ENCODE data around the gene NTRK2. TPM values are rescaled to one million over a fixed set of nuclear protein-coding genes. Genes with fewer than 3 reads are reported as not detected.

NTRK2 gene
- total and polyA plus RNA-seq, 2 experiments from 2014 or later, result 0.03 TPM; not detected in 1

GRCh38 chr9:84988621-84989020, 319.1 kb downstream of the NTRK2 start:
- no peaks in the 10 kb centered on the region for H3F3A ChIP-seq (replicated peaks; ENCODE audit: low read depth)

More at GRCh38 chr9:84988621-84989020, 319.1 kb downstream of the NTRK2 start:
- Mint-ChIP-seq H3K27ac (no peak overlapping the region), H3K4me1 (no peaks in the 10 kb centered on the region), H3K4me3 (no peak overlapping the region), H3K36me3 (ENCODE audit: low read depth) (no peaks in the 10 kb centered on the region), H3K9me3 (no peaks in the 10 kb centered on the region), H3K27me3 (ENCODE audit: insufficient read depth, low read depth, poor library complexity) (peaks cover 2% of the 10 kb centered on the region)
- Histone ChIP-seq H3K27ac (ENCODE audit: low read depth) (no peak overlapping the region), H3K4me2 (no peak overlapping the region), H3K27me3 (ENCODE audit: insufficient read depth) (no peaks in the 10 kb centered on the region), H3K79me2 (replicated peaks; ENCODE audit: insufficient read depth) (no peaks in the 10 kb centered on the region), H4K20me1 (replicated peaks; ENCODE audit: insufficient read depth) (no peaks in the 10 kb centered on the region), H3K9me2 (ENCODE audit: insufficient read depth) (no peaks in the 10 kb centered on the region), H3K4me1 (ENCODE audit: insufficient read depth) (no peaks in the 10 kb centered on the region), H2AFZ (no peak overlapping the region), H3K4me3 (no peak overlapping the region), H3K36me3 (ENCODE audit: insufficient read depth) (no peaks in the 10 kb centered on the region)
- no peak for ATAC-seq
- DNase-seq (ENCODE audit: low spot score), result no peak
- no peak for TF ChIP-seq EZH2phosphoT487 (IDR thresholded peaks at IDR 0.05; ENCODE audit: unreplicated experiment)
- TF ChIP-seq ZNF462 (CRISPR knock-in tag; IDR thresholded peaks at IDR 0.05), result no peak
- no peak for TF ChIP-seq POLR2AphosphoS5 (IDR thresholded peaks at IDR 0.05; ENCODE audit: low read depth)
- no peak for TF ChIP-seq STAT1 (IDR thresholded peaks at IDR 0.05; ENCODE audit: unreplicated experiment)
- TF ChIP-seq CTCF (conservative IDR thresholded peaks at IDR 0.05; ENCODE audit: low read depth in 2 of 2), result no peak
- TF ChIP-seq CREB1 (CRISPR knock-in tag; IDR thresholded peaks at IDR 0.05; ENCODE audit: low read depth), result no peak
- no peak for TF ChIP-seq NANOG (IDR thresholded peaks at IDR 0.05; ENCODE audit: borderline replicate concordance)
- no peak for TF ChIP-seq ETS1 (IDR thresholded peaks at IDR 0.05)

Measured in GM23338 (cell line).